HG02642 (cell line): ENCODE results near the gene TCF4.

Experiments
- ATAC-seq: cut with Tn5 transposase; IDR thresholded peaks from one replicate; pipeline ENCODE4 v1.9.1; 2021; ENCODE audit warnings: mild to moderate bottlenecking; ENCODE audit not compliant: unreplicated experiment, poor library complexity

TCF4 gene

DNA sequence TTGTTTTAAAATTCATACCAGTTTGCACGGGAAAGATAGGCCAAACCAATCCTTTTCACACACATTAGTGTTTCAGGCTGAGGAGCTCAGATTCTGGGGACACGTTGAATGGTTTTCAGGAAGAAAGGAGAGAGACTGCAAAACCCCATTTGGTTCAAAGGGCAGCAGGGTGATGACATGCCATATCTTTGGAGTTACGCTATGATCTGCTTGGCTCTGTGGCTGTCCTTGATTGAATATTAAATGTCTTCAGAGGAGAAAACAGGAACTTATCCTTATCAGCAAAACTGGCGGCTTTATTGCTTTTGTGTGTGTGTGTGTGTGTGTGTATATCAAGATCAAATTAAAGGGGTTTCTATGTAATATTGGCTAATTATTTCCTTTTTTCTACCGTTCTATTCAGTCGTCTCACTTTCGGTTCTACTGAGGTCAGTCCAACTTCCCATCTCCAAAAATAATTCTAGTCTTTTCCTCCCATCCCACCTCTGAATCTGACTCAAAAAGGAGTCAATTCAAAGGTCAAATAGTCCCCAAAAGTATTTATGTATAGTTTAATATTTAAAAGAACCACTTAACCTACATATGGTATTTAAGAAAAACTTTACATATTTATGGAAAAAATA is 335.8 kb downstream of the TCF4 start:
- no peak for ATAC-seq

DNA sequence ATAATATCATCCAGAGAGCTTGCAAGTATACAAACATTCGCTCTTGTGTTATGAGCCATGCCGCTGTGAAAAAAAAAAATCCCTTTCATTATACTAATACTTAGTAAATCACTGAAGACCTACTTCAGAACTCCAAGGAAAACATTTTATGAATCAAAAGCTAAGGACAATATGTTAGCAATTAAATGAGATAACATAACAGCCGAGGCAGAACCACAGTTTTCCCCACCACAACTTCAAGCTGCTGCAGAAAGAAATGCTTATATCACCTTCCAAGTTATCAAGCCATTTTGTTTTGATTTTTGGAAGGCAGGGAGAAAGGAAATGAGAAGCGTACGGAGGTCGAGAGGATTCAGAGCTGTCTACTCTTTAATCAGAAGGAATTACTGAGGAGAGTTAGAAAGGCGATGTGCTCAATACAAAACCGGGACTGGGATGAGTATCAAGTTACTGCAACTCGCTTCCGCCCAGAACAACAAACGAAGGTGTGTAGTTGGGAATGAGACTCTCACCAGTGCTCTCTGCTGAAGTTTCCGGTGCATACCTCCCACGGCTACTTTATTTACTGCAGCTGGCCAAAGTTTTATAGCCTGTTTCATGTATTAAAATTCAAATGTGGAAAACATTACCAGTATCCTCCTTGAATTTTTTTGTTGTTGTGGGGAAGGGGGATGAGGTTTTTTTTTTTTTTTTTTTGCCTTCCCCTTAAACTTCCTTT is 336.6 kb downstream of the TCF4 start:
- ATAC-seq, result no peak

DNA sequence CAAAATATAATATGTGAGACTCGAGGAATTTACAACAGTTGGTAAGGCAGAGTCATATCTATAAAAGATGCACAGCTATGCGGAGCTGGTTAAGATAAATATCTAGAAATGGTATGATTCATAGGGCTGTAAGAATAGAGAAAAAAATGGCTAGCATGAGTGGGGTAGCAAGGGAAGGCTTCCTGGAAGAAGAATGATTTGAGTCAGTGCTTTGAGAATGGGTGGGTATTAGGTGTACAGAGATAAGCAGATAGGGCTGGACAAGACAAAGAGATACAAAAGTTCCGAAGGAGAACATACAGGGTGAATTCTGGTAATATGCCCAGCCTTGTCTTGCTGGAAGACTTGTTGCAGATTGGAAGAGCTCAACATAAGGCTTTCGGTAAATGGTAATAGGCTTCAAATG is 337.2 kb downstream of the TCF4 start:
- ATAC-seq, result peak; percentile 37

DNA sequence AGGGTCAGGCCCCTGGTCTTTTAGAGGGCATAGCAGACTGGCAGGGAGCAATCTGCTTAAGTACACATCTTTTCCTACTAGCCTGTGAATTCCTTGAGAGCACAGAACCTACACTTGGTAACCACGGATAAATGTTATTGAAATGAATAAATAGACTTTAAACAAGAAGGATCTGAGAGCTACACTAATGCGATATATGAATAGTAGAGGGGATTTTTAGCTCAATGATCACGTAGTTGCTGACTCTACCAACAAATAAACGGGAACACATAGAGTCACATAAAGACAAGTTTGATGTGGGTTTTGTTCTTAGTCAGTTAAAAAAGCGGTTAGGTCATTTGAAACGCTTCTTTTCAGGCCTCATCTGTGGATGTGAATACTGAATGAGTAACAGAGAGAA is 338.4 kb downstream of the TCF4 start:
- peak; percentile 35 for ATAC-seq

DNA sequence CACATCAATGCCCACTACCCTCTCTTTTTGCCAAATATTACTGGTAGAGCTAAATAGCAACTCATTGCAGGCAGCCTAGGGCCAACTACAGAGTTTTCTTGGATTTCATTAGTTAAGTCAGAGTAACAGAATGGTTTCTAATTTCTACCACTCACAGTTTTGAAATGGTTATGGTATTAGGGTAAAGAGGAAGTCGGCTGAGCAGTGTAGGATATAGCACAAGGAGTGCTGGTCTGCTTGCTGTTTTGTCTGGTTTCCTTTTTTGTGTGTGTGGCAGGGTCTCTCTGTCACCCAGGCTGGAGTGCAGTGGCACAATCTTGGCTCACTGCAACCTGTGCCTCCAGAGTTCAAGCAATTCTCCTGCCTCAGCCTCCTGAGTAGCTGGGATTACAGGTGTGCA is 339.5 kb downstream of the TCF4 start:
- peak; percentile 48 for ATAC-seq

DNA sequence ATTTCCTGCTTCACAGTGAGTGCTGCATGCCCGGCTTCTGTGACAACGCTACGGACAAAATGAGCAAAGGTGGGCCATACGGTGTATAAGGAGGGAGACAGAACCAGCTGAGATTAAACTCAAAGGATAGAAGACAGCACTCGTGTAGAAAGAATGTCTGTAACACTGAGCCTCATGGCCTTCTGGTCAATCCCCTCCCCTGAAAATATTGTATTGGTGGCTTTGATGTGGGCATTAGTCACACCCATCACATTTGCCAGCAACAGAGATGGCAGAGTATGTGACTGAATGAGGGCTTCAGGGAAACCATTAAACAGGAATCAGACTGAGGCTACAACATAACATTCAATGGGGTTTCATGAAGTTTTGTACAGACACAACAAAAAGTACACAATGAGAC is 341.0 kb downstream of the TCF4 start:
- no peak for ATAC-seq

DNA sequence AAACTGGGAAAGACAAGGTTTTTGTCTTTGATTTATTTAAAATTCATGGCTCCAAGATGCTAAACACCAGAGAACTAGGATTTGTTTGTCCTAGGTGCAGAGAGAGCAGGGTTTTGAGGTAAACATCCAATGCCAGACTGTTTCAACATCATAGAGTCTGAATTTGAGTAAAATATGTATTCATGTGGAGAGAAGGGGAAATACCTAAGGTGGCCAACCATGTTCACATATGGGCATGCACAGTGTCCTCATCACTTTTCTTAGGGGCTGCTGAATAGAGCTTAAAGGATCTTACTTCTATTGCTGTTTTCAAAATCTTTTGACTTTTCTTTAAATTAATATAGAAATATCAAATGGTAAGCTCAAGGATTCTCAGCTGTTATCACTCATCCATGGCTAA is 341.7 kb downstream of the TCF4 start:
- ATAC-seq, result no peak

DNA sequence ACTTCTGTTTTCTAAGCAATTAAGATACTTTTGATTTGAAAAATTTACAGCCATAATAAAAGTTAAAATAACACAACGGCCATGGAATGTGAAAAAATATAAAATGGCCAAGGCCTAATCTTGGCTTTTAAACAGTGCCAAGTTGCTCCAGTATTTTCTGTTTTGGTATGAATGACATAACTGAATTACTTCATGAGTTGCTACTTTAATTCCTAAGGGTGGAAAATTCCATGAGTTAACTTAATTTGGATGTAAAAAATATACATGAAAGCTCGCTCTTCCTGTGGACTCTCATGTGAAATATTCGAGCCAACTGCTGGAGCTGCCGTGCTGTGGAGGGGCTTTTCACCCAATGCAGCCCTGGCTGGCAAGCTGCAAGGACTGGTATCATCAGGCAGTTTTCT is 342.8 kb downstream of the TCF4 start:
- no peak for ATAC-seq

DNA sequence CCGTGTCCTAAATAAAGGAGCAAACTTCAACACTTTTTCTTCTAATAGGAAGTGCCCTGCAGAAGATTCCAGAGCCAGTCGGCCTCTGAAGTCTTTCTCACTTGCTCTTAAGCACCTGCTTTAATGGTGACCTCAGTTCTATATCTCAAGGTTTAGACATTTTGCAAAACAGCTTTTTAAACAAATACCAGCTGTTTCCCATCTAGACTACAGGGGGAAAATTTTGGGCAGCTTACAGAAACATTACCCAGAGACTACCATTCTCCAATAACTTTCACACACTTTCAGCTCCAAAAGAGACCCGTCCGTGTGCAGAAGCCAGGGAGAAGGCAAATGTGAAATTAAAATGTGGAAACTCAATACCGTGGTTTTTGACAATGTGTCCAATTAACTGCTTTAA is 343.4 kb downstream of the TCF4 start:
- ATAC-seq, result no peak

DNA sequence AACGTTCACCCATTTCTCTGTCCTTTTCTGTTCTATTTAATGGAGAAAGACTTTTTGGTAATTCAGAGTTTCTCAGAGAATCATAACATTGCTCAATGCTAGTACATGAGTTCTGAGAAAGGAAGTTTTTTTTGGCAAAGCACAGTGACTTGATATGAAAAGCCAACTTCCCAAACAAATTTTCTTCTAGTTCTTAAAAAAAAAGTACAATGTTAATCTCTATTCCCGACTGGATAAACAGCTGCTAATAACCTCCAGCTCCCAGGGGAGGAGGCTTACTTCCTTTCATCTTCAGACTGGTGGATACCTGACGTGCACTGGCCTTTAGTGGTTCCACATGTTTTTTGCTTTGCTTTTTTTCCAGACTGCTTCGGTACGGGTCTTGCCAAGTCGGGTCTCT is 344.1 kb downstream of the TCF4 start:
- ATAC-seq, result no peak

DNA sequence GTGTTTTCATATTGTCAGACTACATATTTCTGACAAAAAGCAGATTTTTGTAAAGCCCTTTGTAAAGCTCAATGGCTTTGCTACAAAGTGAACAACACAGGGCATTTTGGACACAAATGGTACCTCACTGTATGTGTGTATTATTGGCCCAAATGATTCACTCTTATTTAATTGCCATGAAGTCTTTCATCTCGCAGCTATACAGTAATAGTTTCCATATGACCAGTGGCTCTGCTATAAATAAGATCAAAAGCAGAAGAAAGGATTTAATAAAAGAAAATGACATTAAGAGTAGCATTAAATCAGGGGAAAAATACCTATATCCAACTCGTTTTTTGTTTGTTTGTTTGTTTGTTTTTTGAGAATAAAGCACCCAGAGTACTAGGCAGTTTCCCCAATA is 344.7 kb downstream of the TCF4 start:
- ATAC-seq, result no peak

DNA sequence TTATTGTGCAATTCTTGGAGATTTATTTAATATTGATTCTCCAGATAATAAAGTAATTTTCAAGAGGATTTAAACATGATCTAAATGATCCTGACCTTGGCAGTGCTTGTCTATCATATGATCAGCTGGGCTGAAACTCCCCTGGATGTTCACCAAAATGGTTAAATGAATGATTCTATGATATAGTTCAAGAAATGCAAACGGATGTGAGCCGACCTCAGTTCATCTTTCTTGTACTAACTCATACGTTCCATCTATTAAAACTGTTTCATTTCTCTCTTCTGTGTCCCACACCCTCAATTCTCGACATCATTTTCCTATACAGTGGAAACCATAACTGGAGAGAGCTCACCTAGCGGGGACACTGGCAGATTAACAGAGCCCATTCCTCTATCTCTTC is 347.0 kb downstream of the TCF4 start:
- peak; percentile 57 for ATAC-seq

DNA sequence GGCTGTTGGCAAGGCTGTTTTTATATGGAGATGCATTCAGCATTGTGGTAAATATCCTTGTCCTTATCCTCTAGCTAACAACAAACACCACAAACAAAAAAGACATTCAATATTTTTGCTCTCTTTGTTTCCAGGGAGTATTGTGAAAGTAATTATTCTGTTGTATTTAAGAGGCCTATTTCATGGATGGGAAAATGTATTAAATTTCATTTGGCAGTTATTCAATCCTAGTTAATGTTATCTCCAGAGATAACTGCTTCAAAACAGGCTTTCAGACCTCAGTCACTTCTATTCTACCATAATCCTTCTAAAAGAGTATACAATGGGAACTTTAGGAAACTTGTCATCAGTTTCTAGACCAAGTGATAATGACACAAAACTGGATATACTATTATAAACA is 348.3 kb downstream of the TCF4 start:
- ATAC-seq, result no peak

DNA sequence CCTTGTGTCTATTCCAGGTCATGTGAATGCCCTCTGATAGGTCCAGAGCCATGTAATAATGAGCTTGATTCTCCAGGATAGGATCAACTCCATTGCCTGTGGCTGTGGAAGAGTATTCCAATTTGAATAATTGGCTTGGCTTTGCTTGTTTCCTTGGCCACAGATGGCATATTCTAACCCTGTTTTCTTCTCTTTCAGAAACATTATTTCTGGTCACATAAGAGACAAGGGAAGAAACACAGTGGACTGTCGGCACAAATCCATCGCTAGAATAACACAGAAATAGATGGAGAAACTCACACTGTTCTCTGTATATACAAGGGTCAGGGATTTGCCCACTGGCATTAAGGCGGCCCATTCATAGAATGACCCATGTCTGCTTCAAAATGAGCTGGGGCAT is 350.3 kb downstream of the TCF4 start:
- ATAC-seq, result no peak

DNA sequence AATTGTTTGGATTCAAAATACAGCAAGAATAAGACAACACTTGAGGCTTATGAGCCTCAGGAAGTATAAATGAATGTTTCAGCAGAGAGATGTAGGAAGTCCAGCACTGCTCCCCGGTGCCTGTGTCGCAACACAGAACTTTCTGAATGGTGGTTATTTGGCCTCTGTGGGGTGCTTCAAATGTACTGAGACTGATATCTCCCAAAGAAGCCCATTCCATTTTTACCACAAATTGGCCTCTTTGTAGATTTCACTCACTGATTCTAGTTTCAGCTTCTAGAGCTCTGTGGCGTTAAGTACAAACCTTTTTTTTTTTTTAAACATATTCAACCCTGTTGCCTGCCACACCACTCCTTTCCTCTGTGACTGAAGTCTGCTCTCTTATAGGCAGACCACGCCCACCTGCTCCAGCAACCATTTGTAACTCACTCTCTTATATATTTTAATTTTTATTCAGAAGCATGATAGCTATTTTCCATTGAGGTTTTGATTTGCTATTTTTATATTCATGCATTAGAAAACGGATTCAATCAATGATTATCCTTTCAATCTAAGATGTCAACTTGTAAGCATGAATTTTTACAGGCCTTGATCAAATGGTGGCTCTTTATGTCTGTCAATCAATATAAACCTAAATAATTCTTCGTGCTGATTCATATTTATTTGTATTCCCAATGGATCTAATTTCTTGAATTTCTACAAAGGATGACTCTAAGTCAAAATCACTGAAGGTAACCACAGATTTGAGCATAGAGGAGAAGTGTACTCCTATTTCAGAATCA is 351.7 kb downstream of the TCF4 start:
- ATAC-seq, result peak; percentile 55

DNA sequence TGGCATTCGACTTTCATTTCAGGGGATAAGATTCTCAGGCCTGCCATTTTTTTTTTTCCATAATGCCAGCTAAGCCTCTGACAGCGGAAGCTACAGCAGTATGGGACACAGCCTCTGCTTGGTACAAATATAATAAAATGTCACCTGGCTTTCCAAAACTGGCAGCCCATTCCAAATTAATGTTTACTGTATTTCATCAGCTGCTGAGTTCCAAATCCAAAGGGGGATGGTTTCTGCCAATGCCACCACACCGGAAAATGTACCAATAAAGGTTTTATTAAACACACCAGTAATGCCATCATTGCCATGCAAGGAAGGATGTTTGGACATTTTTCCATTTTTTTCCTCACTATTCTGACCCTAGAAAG is 352.9 kb downstream of the TCF4 start:
- ATAC-seq, result no peak

DNA sequence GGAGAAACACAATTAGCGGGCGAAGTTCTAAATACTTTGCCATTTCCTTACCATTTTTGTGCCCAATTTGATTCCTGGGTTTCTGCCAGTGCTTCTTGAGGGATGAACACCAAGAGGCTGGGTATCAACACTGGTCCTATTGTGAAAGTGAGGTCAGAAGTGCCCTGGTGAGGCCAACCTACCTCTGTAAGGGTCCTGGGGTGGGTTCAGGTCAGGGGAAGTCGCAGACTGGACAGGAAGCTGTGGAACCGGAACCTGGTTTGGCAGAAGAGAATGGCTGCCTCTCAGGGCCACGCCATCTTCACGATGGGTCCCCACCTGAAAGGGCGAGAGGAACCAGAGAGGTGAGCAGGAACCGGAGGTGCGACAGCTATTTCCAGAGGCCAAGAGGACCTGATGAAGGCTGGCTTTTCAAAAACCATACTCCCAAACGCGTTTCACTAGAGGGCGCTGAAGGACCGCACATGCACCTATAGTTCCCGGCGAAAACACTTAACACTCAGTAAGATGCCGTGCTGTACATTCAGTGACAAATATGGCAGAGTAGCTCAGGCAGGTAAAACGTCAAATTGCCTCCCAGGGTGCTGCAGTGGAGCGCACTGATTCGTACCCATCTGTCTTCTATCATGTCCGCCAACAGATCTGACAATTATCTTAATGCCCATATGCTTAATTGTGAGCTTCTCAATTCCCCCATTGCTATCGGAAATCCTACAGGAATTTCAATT is 353.5 kb downstream of the TCF4 start:
- peak; percentile 82 for ATAC-seq

DNA sequence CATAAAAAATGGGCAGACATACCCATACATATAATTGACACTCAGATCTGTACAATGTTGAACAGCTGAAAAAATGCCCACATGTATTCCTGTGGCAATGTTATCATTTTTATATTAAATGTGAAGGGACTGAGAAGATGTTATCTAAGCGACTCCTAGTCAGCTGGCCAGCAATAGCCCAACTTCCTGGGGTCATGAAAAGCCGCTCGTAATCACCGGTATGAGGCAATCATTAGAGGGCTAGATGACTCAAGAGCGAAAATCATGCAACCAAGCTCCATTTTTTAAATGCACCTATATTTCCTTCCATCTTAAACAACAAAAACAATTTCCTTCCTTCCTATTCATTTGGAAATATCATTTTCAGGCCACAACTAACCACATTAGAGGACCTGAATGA is 354.1 kb downstream of the TCF4 start:
- ATAC-seq, result no peak

DNA sequence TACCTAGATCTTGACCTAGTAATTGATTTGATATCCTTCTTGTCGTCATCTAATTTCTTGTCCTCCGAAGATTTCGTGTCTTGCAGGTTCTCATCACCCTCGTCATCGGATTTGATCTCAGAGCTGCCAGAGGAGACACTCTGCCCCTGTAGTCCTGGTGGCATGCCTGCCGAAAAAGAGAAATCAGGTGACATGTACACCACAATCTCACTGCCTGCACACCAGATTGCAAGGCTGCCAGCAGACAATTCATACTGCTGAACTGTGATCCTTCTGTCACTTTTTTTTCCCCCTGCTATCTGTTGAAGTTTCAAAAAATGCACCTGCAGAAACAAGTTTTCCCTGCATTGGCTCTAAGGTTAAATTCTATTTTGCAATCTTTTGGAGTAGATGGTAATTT is 355.5 kb downstream of the TCF4 start:
- ATAC-seq, result no peak

DNA sequence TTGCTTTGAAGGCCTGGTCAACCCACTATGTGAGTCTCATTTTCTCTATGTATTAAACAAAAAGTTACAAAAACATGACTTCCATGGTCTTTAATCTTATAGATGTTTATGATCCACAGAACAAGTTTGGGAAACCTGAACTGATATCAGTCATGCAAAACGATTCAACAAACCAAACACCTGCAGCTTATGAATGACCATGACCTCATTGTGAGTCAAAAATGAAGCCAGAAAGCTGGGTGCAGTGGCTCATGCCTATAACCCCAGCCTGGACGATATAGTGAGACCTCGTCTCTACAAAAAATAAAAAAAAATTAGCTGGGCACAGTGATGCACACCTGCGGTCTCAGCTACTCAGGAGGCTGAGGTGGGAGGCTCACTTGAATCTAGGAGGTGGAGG is 358.3 kb downstream of the TCF4 start:
- no peak for ATAC-seq

DNA sequence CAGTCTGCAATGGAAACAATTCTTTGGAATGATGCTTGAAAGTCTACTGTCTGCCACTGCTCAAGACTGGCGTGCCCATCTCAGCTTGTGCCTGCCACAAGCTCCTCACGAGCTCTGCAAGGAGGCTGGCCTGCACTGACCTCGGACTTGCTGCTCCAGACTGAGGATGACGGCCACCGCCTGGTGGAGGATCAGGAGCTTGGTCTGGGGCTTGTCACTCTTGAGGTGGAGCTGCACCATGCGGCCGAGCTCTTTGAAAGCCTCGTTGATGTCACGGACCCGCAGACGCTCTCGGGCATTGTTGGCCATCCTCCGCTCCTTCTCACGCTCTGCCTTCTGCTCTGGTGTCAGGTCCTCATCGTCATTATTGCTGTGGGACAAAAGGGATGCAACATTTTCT is 359.3 kb downstream of the TCF4 start:
- no peak for ATAC-seq
